ENCODE measurements around the gene SPATA45.

DNA sequence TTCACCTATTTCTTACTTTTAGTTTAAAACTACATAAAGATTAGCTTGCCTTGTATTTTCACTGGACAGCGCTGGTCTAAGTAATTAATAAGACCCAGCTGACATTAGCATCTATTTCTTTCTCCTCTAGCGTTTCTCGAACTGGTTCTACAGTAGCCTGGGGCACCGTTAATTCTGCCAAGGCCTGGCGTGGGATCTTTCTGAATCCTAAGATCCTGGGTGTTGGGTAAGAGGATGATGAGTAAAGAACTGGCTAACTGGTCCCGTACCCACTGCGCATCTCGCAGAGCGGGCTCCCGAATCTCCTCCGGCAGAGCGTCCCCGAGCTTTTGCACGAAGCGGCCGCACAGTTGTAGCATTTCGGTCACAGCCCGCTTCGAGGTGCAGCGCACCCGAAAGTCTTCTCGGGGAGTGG is 56.2 kb downstream of the SPATA45 start:
- TF ChIP-seq, protein P1, sequence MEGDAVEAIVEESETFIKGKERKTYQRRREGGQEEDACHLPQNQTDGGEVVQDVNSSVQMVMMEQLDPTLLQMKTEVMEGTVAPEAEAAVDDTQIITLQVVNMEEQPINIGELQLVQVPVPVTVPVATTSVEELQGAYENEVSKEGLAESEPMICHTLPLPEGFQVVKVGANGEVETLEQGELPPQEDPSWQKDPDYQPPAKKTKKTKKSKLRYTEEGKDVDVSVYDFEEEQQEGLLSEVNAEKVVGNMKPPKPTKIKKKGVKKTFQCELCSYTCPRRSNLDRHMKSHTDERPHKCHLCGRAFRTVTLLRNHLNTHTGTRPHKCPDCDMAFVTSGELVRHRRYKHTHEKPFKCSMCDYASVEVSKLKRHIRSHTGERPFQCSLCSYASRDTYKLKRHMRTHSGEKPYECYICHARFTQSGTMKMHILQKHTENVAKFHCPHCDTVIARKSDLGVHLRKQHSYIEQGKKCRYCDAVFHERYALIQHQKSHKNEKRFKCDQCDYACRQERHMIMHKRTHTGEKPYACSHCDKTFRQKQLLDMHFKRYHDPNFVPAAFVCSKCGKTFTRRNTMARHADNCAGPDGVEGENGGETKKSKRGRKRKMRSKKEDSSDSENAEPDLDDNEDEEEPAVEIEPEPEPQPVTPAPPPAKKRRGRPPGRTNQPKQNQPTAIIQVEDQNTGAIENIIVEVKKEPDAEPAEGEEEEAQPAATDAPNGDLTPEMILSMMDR (conservative IDR thresholded peaks at IDR 0.05; ENCODE audit: low read length): no peak
- TF ChIP-seq EZH2phosphoT487 (IDR thresholded peaks at IDR 0.05; ENCODE audit: borderline replicate concordance): no peak

All from Loucy (cell line).